Head of caudate nucleus (tissue), 42 donors: ENCODE results near the gene TMEM272.

ENCODE experiments used
- DNase-seq, 42 donors: peaks; one replicate each; pipeline versions ENCODE4 v3.0.0 to v3.0.0-alpha.2; 2020 to 2021; ENCODE audit warnings: mixed read lengths in 7 of 42
- intact Hi-C: fragments of 100-400 bp; cut with DNase I; formaldehyde crosslinking; loops from one replicate; pipeline ENCODE4 v1.15.0; 2022

Gene TMEM272, protein sequence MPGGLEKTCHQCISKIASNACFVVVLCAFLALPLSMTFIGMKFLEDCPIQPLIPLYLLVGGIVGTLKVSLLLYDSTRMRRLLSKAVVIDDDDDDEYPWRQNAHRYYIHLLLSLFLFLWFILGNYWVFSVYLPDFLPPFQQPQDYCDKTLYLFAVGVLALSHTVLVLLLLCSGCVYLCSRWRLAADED

DNA sequence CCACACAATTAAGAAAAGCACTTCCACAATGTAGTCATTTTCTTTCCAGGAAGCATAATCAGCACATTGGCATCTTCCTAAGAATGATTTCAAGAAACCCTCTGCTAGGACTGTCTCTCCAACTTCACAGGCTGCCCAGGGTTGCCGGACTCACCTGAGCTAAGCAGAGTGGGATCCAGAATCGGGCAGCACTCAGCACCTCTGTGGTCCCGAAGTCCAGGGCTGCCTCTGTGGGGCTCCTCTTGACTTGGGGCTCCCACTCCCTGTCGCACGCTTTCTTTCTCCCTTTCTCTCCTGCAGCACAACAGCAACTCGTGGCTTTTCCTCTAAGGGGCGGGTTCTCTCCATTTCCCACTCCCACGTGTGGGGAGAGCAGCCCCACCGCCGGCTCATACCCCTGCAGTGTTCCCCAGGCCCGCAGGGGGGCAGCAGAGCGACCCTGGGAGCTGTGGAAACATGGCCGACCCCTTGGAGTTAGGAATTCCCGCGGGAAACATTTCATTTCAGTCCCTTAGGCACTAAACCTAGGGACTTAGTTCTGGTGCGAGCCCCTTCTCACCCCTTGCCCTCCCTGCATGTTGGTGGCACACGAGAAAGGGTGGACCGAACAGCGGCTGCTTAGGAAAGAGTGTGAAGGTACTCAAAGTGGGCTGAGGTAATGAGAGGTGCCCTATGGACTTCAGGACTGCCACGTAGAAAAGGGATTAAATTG, at the start of gene TMEM272:
Gene TMEM272, minus strand, starts transcription at position 316 of the 712 bp plus-strand sequence. CDS start 6,647 bp downstream, outside the sequence.
- intact Hi-C loops, result no loop called here
- DNase-seq, result peak; percentile 57 to 93 (median 85)

DNA sequence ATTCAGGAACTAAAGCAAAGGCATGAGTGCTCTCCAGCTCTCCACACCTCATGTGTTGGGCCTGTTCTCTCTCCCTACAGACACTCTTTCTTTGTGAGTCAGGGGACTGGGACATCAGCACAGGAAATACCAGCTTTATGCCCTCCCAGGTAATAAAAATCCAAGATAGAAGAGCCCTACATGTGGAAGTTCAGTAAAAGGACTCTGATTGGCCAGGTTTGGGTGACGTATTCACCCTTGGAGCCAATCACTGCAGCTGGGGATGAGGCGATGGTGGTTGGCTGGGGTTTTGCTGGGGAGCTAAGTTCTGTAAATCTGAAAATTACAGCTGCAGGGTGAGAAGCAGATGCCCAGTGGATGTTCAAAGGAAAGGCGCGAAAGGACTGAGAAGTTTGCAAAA, 49.3 kb upstream of the TMEM272 start:
- no peak for DNase-seq
- intact Hi-C loops, result no loop called here

DNA sequence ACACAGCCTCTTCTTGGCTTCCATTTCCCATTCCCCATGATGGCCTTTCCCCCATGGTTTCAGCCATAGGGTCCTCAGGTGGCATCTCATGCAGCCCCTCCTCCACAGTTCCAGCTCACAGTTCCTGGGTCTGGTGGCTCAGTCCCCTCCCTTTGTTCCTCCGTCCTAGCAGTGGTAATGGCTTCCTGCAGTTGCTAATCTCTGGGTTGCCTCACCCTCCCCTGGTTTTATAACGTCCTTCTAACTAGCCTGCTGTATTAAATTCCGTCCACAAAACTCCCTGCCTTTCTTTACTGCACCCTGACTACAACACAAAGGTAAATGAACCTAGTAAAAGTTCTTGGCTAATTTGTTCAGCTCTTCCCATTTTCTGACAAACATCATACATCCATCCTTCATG, 47.7 kb upstream of the TMEM272 start:
- intact Hi-C loops, result no loop called here
- DNase-seq, result no peak

DNA sequence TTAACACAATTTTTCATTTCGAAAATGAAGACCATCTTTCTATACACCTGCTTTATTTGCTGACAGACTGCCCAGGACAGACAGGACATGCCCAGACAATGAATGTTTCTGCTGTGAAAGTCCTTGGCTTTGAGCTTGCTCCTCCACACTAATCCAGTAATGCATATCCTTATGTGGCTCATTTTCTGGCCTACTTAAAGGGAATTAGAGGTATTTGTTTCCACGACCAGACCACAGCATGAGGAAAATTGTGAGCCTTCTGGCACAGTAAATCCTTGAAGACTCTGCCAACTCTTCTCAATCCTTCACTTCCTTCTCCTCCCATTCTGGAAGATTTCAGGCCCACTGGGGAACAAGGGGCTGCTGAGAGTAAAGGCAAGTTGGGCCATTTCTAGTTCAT, 42.5 kb upstream of the TMEM272 start:
- intact Hi-C loops, result no loop called here
- no peak for DNase-seq

DNA sequence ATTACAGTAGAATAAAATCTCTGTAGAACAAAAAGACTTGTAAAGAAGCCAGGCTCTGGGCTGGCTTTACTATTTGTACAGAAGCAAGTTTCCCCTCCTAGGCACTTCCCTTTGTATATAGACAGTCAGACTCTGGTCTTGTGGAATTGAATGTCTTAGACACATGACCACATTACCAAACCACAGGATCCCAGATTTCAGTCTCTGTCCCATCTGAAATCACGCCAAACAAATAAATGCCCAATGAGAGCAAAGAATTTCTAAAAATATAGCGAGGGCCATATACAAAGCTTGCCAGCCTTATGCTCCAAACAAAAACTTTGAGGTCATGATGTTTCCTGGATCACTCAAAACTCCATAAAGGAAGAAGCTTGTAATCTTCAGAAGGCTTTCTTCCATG, 40.7 kb upstream of the TMEM272 start:
- intact Hi-C loops, result no loop called here
- no peak for DNase-seq

DNA sequence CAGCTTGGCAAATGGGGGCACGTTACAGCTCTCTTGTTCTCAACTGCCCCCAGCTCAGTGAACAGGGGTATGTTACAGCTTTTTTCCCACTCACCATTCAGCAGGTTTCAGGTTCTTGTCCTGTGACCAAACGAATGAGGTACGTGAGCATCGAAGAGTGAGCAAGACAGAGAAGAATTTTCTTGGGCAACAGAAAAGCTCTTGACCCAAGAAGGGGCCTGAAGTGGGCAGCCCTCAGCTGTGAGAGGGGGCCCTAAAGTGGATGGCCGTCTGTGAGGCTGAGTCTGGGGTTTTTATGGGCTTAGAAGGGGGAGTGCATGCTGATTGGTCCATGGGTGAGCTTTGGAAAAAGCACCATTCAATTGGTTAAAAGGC, 38.2 kb upstream of the TMEM272 start:
- intact Hi-C loops, result no loop called here
- DNase-seq, result no peak

DNA sequence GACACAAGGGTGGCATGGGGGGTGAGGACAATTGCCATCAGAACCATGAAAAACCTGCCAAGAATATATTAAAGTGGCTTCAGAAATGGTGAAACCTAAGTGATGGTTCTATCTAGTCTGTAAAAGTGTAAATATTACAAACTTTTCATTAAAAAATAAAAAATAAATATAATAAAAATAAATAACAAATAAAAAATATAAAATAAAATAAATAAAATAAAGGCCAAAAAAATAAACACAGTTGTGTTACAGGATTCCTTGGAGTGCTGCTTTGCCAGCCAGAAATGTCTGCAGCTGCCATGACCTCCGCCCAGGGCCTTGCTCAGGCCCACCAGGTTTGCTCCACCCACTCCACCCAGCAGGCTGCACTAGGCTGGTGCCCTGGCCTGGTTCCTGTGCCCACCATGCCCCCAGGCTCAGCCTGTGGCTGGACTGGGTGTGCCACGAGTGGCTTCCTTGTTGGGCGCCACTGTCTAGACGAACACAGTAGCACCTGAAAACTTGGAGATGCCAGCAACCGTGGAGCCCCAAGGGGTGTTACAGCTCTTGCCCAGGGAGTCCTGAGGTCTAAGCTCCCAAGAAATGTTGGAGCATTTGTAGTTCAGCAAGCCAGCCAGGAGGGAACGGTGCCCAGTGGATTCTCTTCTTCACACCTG, 37.7 kb upstream of the TMEM272 start:
- DNase-seq, result peak in 1 of 42 donors; percentile 10
- intact Hi-C loops, result no loop called here

DNA sequence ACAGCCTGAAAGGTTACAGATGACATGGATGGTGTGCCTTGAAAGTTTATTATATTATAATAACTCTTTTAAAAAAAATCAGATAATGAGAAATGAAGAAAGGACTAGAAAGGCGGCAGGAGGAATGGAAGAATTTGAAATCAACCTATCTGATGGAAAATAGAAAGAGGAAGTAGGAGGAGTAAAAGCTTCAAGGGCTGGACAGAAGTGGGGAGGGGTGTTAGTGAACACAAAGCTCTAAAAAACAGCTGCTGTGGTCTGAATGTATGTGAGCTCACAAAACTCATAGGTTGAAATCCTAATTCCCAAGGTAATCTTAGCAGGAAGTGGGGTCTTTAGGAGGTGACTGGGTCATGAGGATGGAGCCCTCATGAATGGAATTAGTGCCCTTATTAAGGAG, 36.3 kb upstream of the TMEM272 start:
- intact Hi-C loops, result no loop called here
- peak in 1 of 42 donors; percentile 9 for DNase-seq

DNA sequence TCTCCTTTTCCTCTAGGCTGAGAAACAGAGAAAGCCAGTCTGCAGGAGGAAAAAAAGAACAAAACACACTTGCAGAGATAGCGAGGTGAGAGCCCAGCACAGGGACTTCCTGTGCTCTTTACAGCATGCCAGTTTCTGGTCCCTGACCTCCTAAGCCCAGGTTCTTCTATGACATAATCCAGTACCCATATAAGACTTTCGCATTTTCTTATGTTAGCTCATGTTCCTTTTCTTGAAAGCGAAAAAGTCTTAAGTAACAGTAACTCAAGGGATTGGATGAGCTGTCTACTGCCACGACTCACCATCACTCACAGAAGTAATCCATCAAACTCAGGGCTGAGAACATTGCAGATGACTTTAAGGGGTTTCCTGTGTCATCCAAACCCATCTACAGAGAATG, 34.2 kb upstream of the TMEM272 start:
- intact Hi-C loops, result no loop called here
- no peak for DNase-seq

DNA sequence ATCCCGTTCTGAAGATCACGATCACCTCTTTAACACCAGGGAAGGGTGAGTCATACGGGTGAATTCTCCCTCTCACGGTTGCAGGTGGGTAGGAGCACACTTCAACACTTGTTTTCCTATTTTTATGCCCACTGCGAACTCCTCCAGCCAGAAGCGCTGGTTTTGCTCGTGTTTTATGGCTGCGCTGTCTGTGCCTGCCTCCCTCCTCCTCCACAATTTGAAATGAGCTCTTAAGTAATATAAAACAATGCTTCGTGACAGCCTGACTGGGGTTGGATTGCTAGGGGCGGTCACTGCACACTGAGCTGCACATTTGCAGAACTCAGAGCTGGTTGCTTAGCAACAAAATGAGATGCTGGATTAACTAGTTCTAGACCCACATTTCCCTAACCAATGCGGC, 29.7 kb upstream of the TMEM272 start:
- DNase-seq, result peak; percentile 14 to 85 (median 56)
- intact Hi-C loops, result no loop called here

DNA sequence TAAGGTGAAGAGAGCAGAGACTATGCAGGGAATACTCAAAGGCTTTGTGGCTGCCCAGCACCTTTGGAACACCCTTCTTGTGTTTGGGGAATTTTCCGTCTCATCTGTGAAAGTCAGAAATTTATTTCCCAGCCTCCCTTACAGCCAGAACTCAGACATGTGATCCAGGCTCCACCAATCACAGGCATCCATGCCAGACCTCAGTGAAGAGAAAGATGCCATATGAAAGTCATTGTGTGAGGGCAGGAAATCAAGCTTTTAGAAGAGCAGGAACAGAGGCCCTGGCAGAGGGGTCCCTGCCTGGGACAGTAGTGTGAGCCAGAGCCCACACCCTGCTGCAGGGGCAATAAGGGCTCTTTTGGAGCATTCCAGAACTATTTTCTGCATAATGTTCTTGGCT, 28.9 kb upstream of the TMEM272 start:
- DNase-seq, result peak in 4 of 42 donors; percentile 14 to 40 (median 24)
- intact Hi-C loops, result no loop called here

DNA sequence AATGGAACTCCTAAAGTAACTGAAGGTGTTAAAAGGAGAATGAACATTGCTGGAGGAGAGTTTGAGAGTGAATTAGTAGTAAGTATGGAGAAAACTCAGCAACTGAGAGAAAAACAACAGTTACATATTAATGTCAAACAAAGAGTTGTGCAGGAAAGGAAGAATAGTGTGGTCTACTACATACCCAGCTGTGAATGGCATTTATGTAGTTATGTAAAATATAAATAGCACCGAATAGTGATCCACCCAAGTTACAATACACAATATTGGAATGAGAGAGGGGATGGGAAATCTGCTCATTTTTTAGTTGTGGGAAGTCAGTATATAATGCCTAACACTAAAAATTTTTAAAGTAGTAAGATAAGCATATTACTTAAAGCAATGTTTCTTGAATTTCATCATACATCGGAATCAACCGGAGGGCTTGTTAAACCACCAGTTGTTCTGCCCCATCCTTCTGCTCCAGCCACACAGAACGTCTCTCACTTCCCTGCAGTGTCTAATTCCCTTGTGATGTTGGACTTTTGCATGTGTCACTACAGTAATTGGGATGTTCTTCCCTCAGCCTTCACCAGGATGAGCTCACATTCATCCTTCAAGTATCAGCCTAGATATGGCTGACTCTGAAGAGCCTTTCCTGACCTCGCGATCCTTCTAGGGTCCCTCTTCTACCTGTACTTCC, 28.3 kb upstream of the TMEM272 start:
- DNase-seq, result no peak
- intact Hi-C loops, result no loop called here

DNA sequence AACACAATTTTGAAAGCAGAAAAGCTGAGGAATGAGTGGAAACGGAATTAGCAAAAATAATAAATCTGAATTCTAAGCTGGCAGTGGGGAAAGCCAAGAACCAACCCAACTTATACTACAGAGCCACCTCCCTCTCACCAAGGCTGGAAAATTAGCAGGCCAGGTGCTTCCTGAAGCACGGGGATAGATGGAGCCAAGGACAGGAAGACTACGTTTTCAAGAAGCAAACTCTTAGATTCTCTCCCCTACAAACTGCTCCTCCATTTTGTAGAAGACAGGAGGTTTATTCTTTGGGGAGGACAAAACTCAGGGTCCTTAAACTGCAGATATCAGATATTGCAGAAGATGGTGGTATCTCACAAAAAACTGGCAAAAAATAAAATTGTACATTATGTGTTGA, 25.6 kb upstream of the TMEM272 start:
- intact Hi-C loops, result no loop called here
- DNase-seq, result no peak

DNA sequence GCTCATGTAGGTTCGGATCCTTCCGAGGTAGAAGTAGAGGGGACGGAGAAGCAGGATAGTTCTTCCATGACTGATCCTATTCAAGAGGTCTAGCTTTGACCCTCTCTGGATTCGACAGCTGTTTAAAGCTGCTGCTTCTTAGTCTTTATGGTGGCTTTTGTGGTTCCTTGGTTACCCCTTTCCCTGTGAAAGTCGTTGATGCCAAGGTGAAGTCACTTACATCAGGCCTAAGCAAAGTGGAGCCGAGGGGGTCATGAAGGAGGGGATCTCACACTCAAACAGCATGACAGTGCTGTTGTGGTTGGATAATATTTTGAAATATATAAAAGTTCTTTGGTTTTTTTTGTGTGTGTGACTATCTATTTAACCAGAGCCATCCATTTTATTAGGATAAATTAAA, 24.9 kb upstream of the TMEM272 start:
- no peak for DNase-seq
- intact Hi-C loops, result no loop called here

DNA sequence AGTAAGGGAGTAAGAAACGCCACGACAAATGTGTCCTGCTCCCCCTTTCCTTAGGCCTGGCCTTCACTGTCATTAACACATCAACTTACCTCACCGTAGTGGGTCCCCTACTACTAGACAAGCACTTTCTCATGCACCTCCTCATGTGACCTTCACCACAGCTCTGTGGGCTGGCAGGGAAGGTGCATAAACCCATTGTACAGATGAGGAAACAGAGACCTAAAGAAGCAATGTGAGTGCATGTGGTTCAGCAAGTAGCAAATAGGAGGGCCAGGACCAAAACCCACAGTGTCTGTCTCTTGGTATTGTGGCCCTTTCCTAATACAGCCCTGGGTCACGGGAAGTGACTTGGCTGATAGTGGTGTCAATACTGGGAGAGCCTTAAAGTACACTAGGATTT, 22.1 kb upstream of the TMEM272 start:
- DNase-seq, result no peak
- intact Hi-C loops, result no loop called here

DNA sequence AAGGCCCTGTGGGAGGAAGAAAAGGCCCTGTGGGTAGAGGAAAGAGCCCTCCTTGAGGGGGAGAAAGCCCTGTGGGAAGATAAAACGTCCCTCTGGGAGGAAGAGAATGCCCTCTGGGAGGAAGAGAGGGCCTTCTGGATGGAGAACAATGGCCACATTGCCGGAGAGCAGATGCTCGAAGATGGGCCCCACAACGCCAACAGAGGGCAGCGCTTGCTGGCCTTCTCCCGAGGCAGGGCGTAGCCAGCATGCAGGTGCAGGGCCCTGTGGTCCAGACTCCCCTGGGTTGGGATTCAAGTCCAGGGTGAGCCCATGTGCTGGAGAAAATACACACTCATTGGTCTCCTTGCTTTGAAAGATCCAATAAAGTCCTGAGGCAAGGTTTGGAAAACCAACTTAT, 20.9 kb upstream of the TMEM272 start:
- DNase-seq, result no peak
- intact Hi-C loops, result no loop called here

DNA sequence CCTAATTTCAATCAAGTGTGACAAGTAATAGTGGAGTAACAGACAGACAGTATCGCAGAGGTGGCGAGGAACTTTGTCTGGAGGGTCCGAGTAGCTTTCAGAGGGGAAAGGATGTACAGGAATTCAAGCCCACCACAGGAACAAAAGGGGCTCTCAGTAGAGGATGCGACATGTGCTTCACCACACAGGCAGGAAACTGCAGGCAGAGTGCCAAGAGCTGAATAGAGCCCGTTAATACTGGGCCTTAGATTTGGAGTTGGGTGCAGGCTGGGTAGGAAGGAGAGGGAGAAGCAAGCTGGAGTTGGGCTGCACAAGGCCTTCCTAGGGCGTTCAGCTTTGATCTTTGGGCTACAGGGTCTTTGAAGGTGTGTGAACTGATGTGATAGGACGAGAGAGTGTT, 18.0 kb upstream of the TMEM272 start:
- DNase-seq, result no peak
- intact Hi-C loops, result no loop called here

DNA sequence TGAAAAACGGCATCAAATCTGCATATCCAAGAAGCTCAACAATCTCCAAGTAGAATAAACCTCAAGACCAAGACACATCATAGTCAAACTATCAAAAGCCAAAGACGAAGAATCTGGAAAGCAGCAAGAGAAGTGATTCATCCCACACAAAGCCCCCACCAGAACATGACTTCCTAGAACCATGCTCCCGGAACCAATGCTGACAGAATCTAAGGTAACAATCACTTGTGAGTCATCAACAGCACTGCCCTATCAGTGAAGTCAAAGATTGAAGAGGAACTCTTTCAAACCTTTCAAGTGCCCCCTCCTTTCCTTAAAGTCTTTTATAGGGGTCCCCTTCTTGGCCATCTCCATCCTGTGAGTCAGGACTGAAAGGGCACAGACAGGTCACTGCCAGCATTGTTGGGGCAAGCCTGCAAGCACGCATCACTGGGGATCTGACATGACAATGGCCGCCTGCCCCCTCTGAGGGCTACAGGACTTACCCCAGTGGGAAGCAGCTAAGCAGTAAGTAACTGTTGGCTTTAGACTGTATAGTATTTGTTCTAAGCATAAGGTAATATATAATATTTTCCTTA, 16.8 kb upstream of the TMEM272 start, which contains the start of gene CCDC70:
Gene CCDC70, plus strand, starts transcription at position 247 of the 578 bp plus-strand sequence. CDS start 3,443 bp downstream, outside the sequence.
- intact Hi-C loops, result no loop called here
- no peak for DNase-seq

DNA sequence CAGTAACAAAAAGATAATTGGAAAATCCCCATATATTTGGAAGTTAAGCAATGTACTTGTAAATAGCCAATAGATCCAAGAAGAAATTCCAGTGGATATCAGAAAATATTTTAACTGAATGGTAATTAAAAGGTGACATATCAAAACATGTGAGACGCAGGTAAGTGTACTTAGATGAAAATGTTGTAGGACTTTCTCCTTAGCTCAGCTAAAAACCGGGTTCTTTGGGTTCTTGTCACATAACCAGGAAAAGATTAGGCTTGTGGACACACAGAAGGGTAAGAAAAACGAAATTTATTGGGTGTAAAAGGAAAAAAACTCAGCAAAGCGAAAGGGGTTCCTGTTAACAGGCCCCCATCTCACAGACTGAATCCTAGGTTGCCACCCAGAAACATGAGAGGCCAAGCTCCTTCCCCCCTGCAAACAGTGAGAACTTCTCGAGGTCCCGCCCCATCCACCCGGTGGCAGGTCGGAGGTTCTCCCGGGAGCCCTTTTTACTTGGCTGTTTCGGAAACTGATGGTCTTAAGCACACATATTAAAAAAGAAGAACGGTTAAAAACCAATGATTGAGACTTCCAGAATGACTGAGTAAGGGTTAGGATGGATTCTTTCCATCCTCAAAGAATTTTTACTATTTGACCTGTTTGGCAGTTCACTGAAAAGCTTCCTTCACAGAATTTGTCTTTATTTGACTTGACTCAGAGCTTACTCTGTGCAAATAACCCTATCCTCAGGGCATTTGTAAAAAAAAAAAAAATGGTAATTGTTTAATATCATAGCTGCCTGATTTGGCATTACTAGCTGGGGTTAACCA, 13.7 kb upstream of the TMEM272 start:
- intact Hi-C loops, result no loop called here

More for the DNA sequence above, 13.7 kb upstream of the TMEM272 start:
- no peak for DNase-seq
